Tibial artery (tissue), 4 donors: ENCODE results near the gene KCNH1.

Experiments
- DNase-seq, 2 donors: peaks; one replicate each; pipeline ENCODE4 v3.0.0-alpha.2; 2019
- H3K27ac ChIP-seq, 2 donors: fragments of 200-600 bp; sonication (generic) in 1 of 2; 1 replicate in 1 of 2; 2 replicates in 1 of 2; pipeline ENCODE4 v1.5.1; 2018 to 2019; ENCODE audit warnings: mild to moderate bottlenecking in 1 of 2
- H3K27me3 ChIP-seq, 2 donors: fragments of 200-600 bp; sonication (generic) in 1 of 2; one replicate each; pipeline versions ENCODE4 v1.5.1 to v1.6.0; 2016 to 2019
- H3K36me3 ChIP-seq, 3 donors: fragments of 200-600 bp; sonication (generic) in 2 of 3; one replicate each; pipeline ENCODE4 v1.5.1; 2016 to 2019; ENCODE audit warnings: mild to moderate bottlenecking in 2 of 3
- H3K4me1 ChIP-seq, 4 donors: fragments of 200-600 bp; sonication (generic) in 2 of 4; 1 replicate in 3 of 4; 2 replicates in 1 of 4; pipeline ENCODE4 v1.5.1; 2016 to 2019
- H3K4me3 ChIP-seq, 2 donors: fragments of 200-600 bp; sonication (generic) in 1 of 2; 1 replicate in 1 of 2; 2 replicates in 1 of 2; pipeline ENCODE4 v1.5.1; 2018 to 2019; ENCODE audit warnings: mild to moderate bottlenecking in 2 of 2
- H3K9me3 ChIP-seq, 3 donors: fragments of 200-600 bp; sonication (generic) in 1 of 3; one replicate each; pipeline ENCODE4 v1.5.1; 2016 to 2019
- intact Hi-C: fragments of 100-400 bp; cut with DNase I; formaldehyde crosslinking; loops from one replicate; pipeline ENCODE4 v1.15.0; 2023; ENCODE audit warnings: low total_unique reads
- TF ChIP-seq, protein P1 (sequence below), 2 experiments: fragments of 200-600 bp in 1 of 2; fragments of 450-650 bp in 1 of 2; IDR thresholded peaks; one replicate each; pipeline ENCODE4 v1.5.1; 2017 to 2019; ENCODE audit warnings: antibody characterized with exemption in 2 of 2, mild to moderate bottlenecking in 1 of 2, moderate library complexity in 1 of 2

Gene KCNH1

DNA sequence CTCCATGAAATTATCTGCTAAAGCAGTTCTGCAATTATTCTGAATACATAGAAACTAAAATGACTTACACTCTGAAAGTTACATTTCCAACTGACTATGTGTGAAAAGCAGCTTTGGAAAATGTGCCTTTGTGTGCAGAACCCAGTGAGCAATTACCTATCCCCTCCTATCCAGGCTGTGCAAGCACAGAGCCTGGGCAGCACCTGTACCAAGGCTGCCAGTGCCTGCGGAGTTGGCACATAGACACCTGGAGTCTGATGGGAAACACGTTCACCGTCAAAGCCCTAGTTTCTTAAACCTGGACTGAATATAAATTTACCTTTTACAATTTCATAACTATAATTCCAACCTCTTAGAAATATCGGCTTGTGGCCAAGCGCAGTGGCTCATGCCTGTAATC, 307.3 kb downstream of the KCNH1 start:
- TF ChIP-seq, protein P1, sequence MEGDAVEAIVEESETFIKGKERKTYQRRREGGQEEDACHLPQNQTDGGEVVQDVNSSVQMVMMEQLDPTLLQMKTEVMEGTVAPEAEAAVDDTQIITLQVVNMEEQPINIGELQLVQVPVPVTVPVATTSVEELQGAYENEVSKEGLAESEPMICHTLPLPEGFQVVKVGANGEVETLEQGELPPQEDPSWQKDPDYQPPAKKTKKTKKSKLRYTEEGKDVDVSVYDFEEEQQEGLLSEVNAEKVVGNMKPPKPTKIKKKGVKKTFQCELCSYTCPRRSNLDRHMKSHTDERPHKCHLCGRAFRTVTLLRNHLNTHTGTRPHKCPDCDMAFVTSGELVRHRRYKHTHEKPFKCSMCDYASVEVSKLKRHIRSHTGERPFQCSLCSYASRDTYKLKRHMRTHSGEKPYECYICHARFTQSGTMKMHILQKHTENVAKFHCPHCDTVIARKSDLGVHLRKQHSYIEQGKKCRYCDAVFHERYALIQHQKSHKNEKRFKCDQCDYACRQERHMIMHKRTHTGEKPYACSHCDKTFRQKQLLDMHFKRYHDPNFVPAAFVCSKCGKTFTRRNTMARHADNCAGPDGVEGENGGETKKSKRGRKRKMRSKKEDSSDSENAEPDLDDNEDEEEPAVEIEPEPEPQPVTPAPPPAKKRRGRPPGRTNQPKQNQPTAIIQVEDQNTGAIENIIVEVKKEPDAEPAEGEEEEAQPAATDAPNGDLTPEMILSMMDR (IDR thresholded peaks at IDR 0.05), result no peak

DNA sequence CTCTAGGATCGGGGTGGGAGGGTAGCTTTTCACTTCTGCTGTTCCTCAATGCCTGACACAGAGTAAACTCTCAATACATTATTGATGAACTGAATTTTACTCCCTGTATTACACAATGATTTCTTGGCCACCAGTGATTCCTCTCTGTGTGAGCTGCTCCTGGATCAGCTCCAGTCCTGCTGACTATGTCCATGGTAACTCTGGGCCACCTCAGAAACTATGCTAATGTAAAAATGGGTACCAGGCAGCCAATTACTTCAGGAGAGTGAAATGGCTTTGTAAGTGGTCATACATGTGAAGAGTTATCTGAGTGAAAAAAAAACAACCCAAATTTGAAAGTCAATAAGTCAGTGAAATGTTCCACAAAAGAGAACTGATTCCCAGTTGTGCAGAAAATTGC, 311.0 kb downstream of the KCNH1 start:
- Histone ChIP-seq H3K27me3 (no peaks in the 10 kb centered on the region), H3K4me3 (no peak overlapping the region), H3K36me3 (no peaks in the 10 kb centered on the region), H3K4me1 (no peaks in the 10 kb centered on the region), H3K27ac (no peak overlapping the region), H3K9me3 (no peaks in the 10 kb centered on the region)
- DNase-seq, result no peak
- intact Hi-C loops, result no loop called here
- TF ChIP-seq, protein P1 (IDR thresholded peaks at IDR 0.05), result no peak

More for the DNA sequence above, 307.3 kb downstream of the KCNH1 start:
- intact Hi-C loops, result no loop called here
- Histone ChIP-seq H3K9me3 (no peaks in the 10 kb centered on the region), H3K27ac (no peak overlapping the region), H3K4me3 (no peak overlapping the region), H3K27me3 (no peaks in the 10 kb centered on the region), H3K36me3 (no peaks in the 10 kb centered on the region), H3K4me1 (no peaks in the 10 kb centered on the region)
- DNase-seq, result no peak

DNA sequence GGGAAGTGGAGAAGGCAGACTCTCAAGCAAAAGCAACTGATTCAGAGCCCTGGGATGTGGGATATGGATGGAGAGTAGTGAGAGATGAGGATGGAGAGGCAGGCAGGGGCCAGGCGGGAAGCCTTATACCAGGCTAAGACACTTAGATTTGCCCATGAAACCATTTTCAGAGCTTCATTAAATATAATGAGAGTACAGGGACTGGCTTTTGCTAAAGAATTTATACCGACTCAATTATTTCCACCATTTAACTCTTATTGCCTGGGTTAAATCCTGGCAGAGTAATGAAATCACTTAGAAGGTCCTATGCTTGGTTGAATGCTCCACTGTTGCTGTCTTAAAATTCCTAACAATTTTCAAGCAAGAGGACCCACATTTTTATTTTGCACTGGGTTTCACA, 311.7 kb downstream of the KCNH1 start:
- Histone ChIP-seq H3K9me3 (no peaks in the 10 kb centered on the region), H3K4me1 (no peaks in the 10 kb centered on the region), H3K4me3 (no peak overlapping the region), H3K27ac (no peak overlapping the region), H3K27me3 (no peaks in the 10 kb centered on the region), H3K36me3 (no peaks in the 10 kb centered on the region)
- DNase-seq, result no peak
- intact Hi-C loops, result no loop called here
- TF ChIP-seq, protein P1 (IDR thresholded peaks at IDR 0.05), result no peak

DNA sequence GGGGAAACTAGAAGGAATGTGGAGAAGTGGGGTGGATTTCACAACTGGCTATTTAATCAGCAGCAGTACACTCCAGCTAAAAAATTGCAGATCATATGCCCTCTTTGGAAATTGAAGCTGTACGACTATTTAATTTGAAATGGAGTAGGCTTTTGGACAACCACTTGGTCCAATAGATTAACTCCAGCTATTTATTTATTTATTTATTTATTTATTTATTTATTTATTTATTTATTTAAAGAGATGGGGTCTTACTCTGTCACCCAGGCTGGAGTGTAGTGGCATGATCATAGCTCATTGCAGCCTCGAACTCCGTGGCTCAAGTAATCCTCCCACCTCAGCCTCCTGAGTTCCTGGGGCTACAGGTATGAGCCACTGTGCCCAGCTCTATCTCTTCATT, 312.3 kb downstream of the KCNH1 start:
- Histone ChIP-seq H3K27me3 (no peaks in the 10 kb centered on the region), H3K9me3 (no peaks in the 10 kb centered on the region), H3K27ac (no peak overlapping the region), H3K4me1 (no peaks in the 10 kb centered on the region), H3K36me3 (no peaks in the 10 kb centered on the region), H3K4me3 (no peak overlapping the region)
- DNase-seq, result no peak
- TF ChIP-seq, protein P1 (IDR thresholded peaks at IDR 0.05), result no peak
- intact Hi-C loops, result no loop called here

DNA sequence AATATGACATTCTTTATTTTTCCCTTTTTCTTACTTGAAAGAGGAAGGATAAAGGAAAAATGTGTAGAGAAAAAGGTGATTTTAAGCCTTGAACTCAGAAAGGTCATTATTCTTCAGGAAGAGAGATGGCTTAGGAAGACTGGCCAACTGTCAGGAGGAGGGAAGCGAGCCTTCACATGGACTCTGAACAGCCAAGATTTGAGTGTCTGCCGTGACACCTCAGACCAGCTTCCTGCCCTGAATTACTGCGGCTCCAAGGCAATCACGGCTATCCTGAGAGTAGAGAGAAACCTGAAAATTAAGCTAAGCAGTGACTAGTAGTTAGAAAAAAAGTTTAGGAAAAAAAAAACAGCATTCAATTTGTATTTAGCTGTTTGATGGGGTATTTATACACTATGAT, 314.7 kb downstream of the KCNH1 start:
- no peak overlapping the region for H3K27ac ChIP-seq
- DNase-seq, result no peak
- intact Hi-C loops, result no loop called here
- H3K27me3 ChIP-seq, result no peaks in the 10 kb centered on the region
- no peak overlapping the region for H3K4me3 ChIP-seq
- H3K36me3 ChIP-seq, result no peaks in the 10 kb centered on the region
- H3K4me1 ChIP-seq, result no peaks in the 10 kb centered on the region
- H3K9me3 ChIP-seq, result no peaks in the 10 kb centered on the region
- TF ChIP-seq, protein P1 (IDR thresholded peaks at IDR 0.05), result no peak
